ENCODE data around the gene TLL2. TPM values are rescaled to one million over a fixed set of nuclear protein-coding genes. Genes with fewer than 3 reads are reported as not detected.

Gene TLL2
- total and polyA plus RNA-seq, 5 experiments from 2014 or later: 0.13 to 0.14 TPM; not detected in 3

GRCh38 chr10:96502561-96503282 is 11.0 kb downstream of the TLL2 start:
- Mint-ChIP-seq H3K9me3 (no peaks in the 10 kb centered on the region), H3K4me3 (no peak overlapping the region), H3K4me1 (no peaks in the 10 kb centered on the region), H3K27ac (no peak overlapping the region), H3K36me3 (no peaks in the 10 kb centered on the region), H3K27me3 (peaks cover 0 to 18% (median 10%) of the 10 kb centered on the region in 5 donors)
- DNase-seq (no peak), ATAC-seq (no peak)
- POLR2A ChIA-PET: no interaction called here

GRCh38 chr10:96501985-96502384 is 11.7 kb downstream of the TLL2 start:
- Mint-ChIP-seq H3K36me3 (no peaks in the 10 kb centered on the region), H3K27me3 (peaks cover 0 to 18% (median 10%) of the 10 kb centered on the region in 5 donors), H3K4me3 (no peak overlapping the region), H3K27ac (no peak overlapping the region), H3K4me1 (no peaks in the 10 kb centered on the region), H3K9me3 (no peaks in the 10 kb centered on the region)
- ATAC-seq (no peak), DNase-seq (no peak)
- POLR2A ChIA-PET: no interaction called here

GRCh38 chr10:96500519-96500918 is 13.2 kb downstream of the TLL2 start:
- POLR2A ChIA-PET: no interaction called here
- Mint-ChIP-seq H3K4me3 (no peak overlapping the region), H3K27me3 (peaks cover 1 to 18% (median 11%) of the 10 kb centered on the region in 5 donors), H3K4me1 (no peaks in the 10 kb centered on the region), H3K9me3 (no peaks in the 10 kb centered on the region), H3K36me3 (no peaks in the 10 kb centered on the region), H3K27ac (no peak overlapping the region)
- DNase-seq: no peak
- ATAC-seq: no peak

- Mint-ChIP-seq H3K4me3 (no peak overlapping the region), H3K27ac (no peak overlapping the region), H3K9me3 (no peaks in the 10 kb centered on the region), H3K36me3 (no peaks in the 10 kb centered on the region), H3K4me1 (no peaks in the 10 kb centered on the region), H3K27me3 (peaks cover 3 to 18% (median 13%) of the 10 kb centered on the region in 5 donors)
- POLR2A ChIA-PET: no interaction called here
- ATAC-seq (no peak), DNase-seq (no peak)
These were observed 13.7 kb downstream of the TLL2 start for GRCh38 chr10:96500050-96500449.

- DNase-seq (no peak), ATAC-seq (no peak)
- H3K4me3 Mint-ChIP-seq: no peak overlapping the region
- H3K9me3 Mint-ChIP-seq: no peaks in the 10 kb centered on the region
- no peak overlapping the region for H3K27ac Mint-ChIP-seq
- POLR2A ChIA-PET: no interaction called here
- no peaks in the 10 kb centered on the region for H3K36me3 Mint-ChIP-seq
- peaks cover 0 to 3% (median 0%) of the 10 kb centered on the region in 4 donors for H3K4me1 Mint-ChIP-seq
- H3K27me3 Mint-ChIP-seq: peaks cover 9 to 27% (median 18%) of the 10 kb centered on the region in 5 donors
These were observed 16.3 kb downstream of the TLL2 start for GRCh38 chr10:96497391-96497790.

GRCh38 chr10:96496281-96496925 is 17.3 kb downstream of the TLL2 start:
- Mint-ChIP-seq H3K4me3 (peak overlapping the region in 1 of 10 donors; percentile 20), H3K4me1 (peaks cover 0 to 3% (median 0%) of the 10 kb centered on the region in 4 donors), H3K9me3 (no peaks in the 10 kb centered on the region), H3K36me3 (no peaks in the 10 kb centered on the region), H3K27me3 (peaks cover 9 to 19% (median 11%) of the 10 kb centered on the region in 5 donors), H3K27ac (no peak overlapping the region)
- no peak for DNase-seq
- ATAC-seq: no peak
- POLR2A ChIA-PET: no interaction called here

- POLR2A ChIA-PET: no interaction called here
- Mint-ChIP-seq H3K36me3 (no peaks in the 10 kb centered on the region), H3K9me3 (no peaks in the 10 kb centered on the region), H3K27ac (no peak overlapping the region), H3K4me3 (no peak overlapping the region), H3K4me1 (peaks cover 0 to 3% (median 0%) of the 10 kb centered on the region in 4 donors), H3K27me3 (peaks cover 9 to 15% (median 10%) of the 10 kb centered on the region in 5 donors)
- DNase-seq (no peak), ATAC-seq (no peak)
These were observed 18.2 kb downstream of the TLL2 start for GRCh38 chr10:96495544-96495943.

GRCh38 chr10:96494694-96495093 is 19.0 kb downstream of the TLL2 start:
- Mint-ChIP-seq H3K4me3 (no peak overlapping the region), H3K27me3 (peaks cover 9 to 15% (median 10%) of the 10 kb centered on the region in 5 donors)
- no peak for DNase-seq

GRCh38 chr10:96493871-96494525 is 19.7 kb downstream of the TLL2 start:
- ATAC-seq (no peak), DNase-seq (no peak)
- POLR2A ChIA-PET: no interaction called here
- Mint-ChIP-seq H3K27me3 (peaks cover 9 to 17% (median 11%) of the 10 kb centered on the region in 5 donors), H3K36me3 (no peaks in the 10 kb centered on the region), H3K4me3 (no peak overlapping the region), H3K9me3 (no peaks in the 10 kb centered on the region), H3K4me1 (peaks cover 0 to 3% (median 0%) of the 10 kb centered on the region in 4 donors), H3K27ac (no peak overlapping the region)

More at GRCh38 chr10:96494694-96495093, 19.0 kb downstream of the TLL2 start:
- no peak for ATAC-seq
- H3K36me3 Mint-ChIP-seq: no peaks in the 10 kb centered on the region
- H3K9me3 Mint-ChIP-seq: no peaks in the 10 kb centered on the region
- H3K4me1 Mint-ChIP-seq: peaks cover 0 to 3% (median 0%) of the 10 kb centered on the region in 4 donors
- H3K27ac Mint-ChIP-seq: no peak overlapping the region
- POLR2A ChIA-PET: no interaction called here

GRCh38 chr10:96493254-96493653 is 20.5 kb downstream of the TLL2 start:
- Mint-ChIP-seq H3K4me3 (no peak overlapping the region), H3K27ac (no peak overlapping the region), H3K4me1 (peaks cover 0 to 3% (median 0%) of the 10 kb centered on the region in 4 donors), H3K9me3 (no peaks in the 10 kb centered on the region), H3K36me3 (no peaks in the 10 kb centered on the region), H3K27me3 (peaks cover 9 to 17% (median 15%) of the 10 kb centered on the region in 5 donors)
- ATAC-seq (no peak), DNase-seq (no peak)
- POLR2A ChIA-PET: no interaction called here

GRCh38 chr10:96491303-96491702 is 22.4 kb downstream of the TLL2 start:
- Mint-ChIP-seq H3K4me1 (peaks cover 0 to 3% (median 0%) of the 10 kb centered on the region in 4 donors), H3K4me3 (no peak overlapping the region), H3K27ac (no peak overlapping the region), H3K9me3 (no peaks in the 10 kb centered on the region), H3K27me3 (peaks cover 9 to 15% (median 13%) of the 10 kb centered on the region in 5 donors), H3K36me3 (no peaks in the 10 kb centered on the region)
- DNase-seq (no peak), ATAC-seq (no peak)
- POLR2A ChIA-PET: no interaction called here

- H3K9me3 Mint-ChIP-seq: no peaks in the 10 kb centered on the region
These were observed 25.4 kb downstream of the TLL2 start for GRCh38 chr10:96488161-96488935.

More at GRCh38 chr10:96488161-96488935, 25.4 kb downstream of the TLL2 start:
- Mint-ChIP-seq H3K4me3 (no peak overlapping the region), H3K27me3 (peaks cover 5 to 17% (median 11%) of the 10 kb centered on the region in 5 donors), H3K27ac (no peak overlapping the region), H3K4me1 (peaks cover 0 to 3% (median 0%) of the 10 kb centered on the region in 4 donors), H3K36me3 (no peaks in the 10 kb centered on the region)
- POLR2A ChIA-PET: no interaction called here
- no peak for ATAC-seq
- DNase-seq: no peak
